Mucosa of descending colon (tissue), 3 donors: ENCODE data around the gene ELAC2. TPM values are rescaled to one million over a fixed set of nuclear protein-coding genes. Genes with fewer than 3 reads are reported as not detected.

Experiments used
- ATAC-seq: fragments of 200-7000 bp; cut with Tn5 transposase; one replicate; pipeline ENCODE4 v1.9.1; 2020; ENCODE audit warnings: mild to moderate bottlenecking, moderate library complexity
- DNase-seq, 3 donors: peaks; one replicate each; pipeline ENCODE4 v3.0.0-alpha.2; 2020
- H3K36me3 ChIP-seq: fragments of 200-600 bp; one replicate; pipeline ENCODE4 v1.8.0; 2021; ENCODE audit warnings: low read depth, mild to moderate bottlenecking
- H3K4me1 ChIP-seq: fragments of 200-600 bp; one replicate; pipeline ENCODE4 v1.8.0; 2021; ENCODE audit warnings: low read depth, mild to moderate bottlenecking
- H3K4me3 ChIP-seq: fragments of 200-600 bp; one replicate; pipeline ENCODE4 v1.8.0; 2021; ENCODE audit warnings: mild to moderate bottlenecking
- H3K9me3 ChIP-seq: fragments of 200-600 bp; one replicate; pipeline ENCODE4 v1.8.0; 2021; ENCODE audit warnings: mild to moderate bottlenecking
- intact Hi-C, 2 donors: fragments of 100-400 bp; cut with DNase I in 1 of 2; cut with micrococcal nuclease in 1 of 2; formaldehyde crosslinking; loops; one replicate each; pipeline versions ENCODE4 v1.11.0 to v1.11.1; 2022; cut with DNase I, micrococcal nuclease
- total RNA-seq, 3 donors: library from RNA; stranded (reverse); fragmentation: NEBNext Ultra II Directional in 2 of 3; extraction: Animal tissue kit (Norgen Biotek cat#: 25700) in 2 of 3; gene quantifications; one replicate each; pipeline versions ENCODE4 v1.2.1 to v1.2.4, GENCODE V29; 2021 to 2023
- TF ChIP-seq, protein P1 (sequence below): fragments of 200-600 bp; IDR thresholded peaks from one replicate; pipeline ENCODE4 v1.8.0; 2022; ENCODE audit warnings: antibody characterized with exemption, mild to moderate bottlenecking
- donor health status: DM: no; HTN: no; CAD: no; lungs with moderate emphysema.
- donor health status: DM: no; HTN: no; CAD: no.
- donor health status: DM: no; HTN: yes; CAD: no.

Gene ELAC2
- total RNA-seq, 3 donors from 2014 or later, result 46.7 to 47.1 (median 46.9) TPM

DNA sequence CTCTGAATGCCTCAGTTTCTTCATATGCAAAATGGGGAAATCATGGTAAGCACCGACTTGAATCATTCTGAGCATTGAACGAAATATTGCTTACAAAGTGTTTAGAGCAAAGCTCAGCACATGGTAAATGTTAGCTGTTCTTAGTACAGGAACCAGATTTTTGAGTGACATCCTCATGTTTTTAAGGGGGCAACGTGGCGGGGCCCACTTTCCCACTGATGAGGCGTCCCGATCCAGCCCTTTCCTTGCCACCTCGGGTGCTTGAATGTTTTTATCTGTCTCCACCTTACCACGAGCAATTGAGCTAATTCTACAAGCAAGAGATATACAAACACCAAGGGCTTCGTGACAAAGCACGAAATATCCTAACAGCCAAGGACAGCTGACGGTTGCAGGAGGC lies 49.9 kb downstream of the ELAC2 start:
- TF ChIP-seq, protein P1, sequence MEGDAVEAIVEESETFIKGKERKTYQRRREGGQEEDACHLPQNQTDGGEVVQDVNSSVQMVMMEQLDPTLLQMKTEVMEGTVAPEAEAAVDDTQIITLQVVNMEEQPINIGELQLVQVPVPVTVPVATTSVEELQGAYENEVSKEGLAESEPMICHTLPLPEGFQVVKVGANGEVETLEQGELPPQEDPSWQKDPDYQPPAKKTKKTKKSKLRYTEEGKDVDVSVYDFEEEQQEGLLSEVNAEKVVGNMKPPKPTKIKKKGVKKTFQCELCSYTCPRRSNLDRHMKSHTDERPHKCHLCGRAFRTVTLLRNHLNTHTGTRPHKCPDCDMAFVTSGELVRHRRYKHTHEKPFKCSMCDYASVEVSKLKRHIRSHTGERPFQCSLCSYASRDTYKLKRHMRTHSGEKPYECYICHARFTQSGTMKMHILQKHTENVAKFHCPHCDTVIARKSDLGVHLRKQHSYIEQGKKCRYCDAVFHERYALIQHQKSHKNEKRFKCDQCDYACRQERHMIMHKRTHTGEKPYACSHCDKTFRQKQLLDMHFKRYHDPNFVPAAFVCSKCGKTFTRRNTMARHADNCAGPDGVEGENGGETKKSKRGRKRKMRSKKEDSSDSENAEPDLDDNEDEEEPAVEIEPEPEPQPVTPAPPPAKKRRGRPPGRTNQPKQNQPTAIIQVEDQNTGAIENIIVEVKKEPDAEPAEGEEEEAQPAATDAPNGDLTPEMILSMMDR, result no peak
- DNase-seq (no peak), ATAC-seq (no peak)
- no peaks in the 10 kb centered on the region for H3K9me3 ChIP-seq
- no peaks in the 10 kb centered on the region for H3K4me1 ChIP-seq
- intact Hi-C loops, result no loop called here
- H3K36me3 ChIP-seq, result no peaks in the 10 kb centered on the region
- H3K4me3 ChIP-seq, result no peak overlapping the region

DNA sequence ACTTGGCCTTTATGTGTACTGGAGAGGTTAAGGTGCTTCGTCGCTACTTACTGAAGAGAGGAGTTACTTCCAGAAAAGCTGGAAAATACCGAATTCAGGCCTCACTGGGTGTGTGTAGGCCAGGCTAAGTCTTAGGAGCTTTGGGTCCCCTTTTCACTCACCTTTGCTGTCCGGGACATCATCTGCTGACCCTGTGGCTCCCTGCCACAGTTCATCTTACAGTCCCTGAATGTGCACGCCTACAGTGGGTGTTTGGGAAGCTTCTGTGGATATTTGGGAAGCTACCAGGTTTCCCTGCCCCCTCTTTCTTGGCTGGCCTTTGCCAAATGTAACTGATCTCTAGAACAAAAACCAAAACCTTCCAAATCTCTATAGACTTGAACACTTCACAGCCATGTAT lies 51.4 kb downstream of the ELAC2 start:
- intact Hi-C loops, result no loop called here
- DNase-seq, result no peak
- no peaks in the 10 kb centered on the region for H3K36me3 ChIP-seq
- no peak overlapping the region for H3K4me3 ChIP-seq
- no peaks in the 10 kb centered on the region for H3K4me1 ChIP-seq
- TF ChIP-seq, protein P1, result no peak
- H3K9me3 ChIP-seq, result no peaks in the 10 kb centered on the region
- no peak for ATAC-seq

DNA sequence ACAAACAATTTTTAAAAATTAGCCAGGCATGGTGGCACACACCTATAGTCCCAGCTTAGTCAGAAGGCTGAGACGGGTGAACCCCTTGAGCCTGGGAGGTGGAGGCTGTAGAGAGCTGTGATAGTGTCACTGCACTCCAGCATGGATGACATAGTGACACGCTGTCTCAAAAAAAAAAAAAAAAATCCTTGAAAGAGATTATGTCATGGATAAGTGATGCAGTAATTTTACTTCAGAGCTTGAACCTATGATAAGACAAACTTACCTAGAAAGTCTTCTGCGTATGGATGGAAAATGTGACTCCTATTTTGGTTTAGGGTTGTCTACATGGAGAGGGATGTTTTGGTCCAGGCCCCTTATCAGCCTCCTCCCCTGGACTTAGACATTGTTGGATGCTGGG lies 51.8 kb downstream of the ELAC2 start:
- Histone ChIP-seq H3K4me3 (no peak overlapping the region), H3K4me1 (no peaks in the 10 kb centered on the region), H3K36me3 (no peaks in the 10 kb centered on the region), H3K9me3 (no peaks in the 10 kb centered on the region)
- TF ChIP-seq, protein P1, result no peak
- DNase-seq (no peak), ATAC-seq (no peak)
- intact Hi-C loops, result no loop called here

DNA sequence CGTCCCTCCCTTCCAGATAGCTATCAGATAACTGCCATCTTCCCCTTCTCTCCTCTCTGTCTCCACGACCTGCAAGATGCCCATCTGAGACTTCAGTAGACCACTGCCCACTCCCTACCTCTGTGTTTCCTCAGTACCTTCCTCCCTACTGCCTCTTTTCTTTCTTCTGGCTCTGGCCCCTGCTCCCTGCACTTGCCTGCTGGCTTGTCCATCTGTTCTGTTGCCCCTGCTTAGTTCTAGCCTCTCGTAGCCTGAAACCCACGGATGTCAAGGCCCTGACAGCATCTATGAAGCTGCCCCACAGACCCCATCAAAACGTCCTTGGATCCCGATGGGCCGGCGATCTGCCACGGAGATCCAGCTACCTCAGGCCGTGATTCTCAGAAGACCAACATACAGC lies 53.0 kb downstream of the ELAC2 start:
- Histone ChIP-seq H3K36me3 (no peaks in the 10 kb centered on the region), H3K9me3 (no peaks in the 10 kb centered on the region), H3K4me3 (no peak overlapping the region), H3K4me1 (no peaks in the 10 kb centered on the region)
- DNase-seq (no peak), ATAC-seq (no peak)
- TF ChIP-seq, protein P1, result no peak
- intact Hi-C loops, result no loop called here

DNA sequence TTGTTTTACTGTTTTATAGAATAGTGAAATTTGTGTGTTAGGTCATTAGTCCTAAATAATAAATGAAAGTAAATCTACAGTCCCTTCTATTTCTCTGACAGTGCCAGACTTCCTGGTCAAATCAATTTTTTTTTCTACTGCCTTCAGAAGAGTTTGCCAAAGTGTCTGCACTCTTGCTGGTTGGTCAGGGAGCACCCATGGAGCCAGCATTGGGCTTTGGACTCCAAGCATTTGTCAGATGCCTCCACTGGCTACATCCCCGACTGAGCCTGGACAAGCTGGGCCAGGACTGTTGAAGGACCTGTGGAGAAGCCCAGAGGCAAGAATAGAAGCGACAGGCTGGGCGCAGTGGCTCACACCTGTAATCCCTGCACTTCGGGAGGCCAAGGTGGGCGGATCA lies 53.7 kb downstream of the ELAC2 start:
- H3K4me1 ChIP-seq, result no peaks in the 10 kb centered on the region
- ATAC-seq, result no peak
- TF ChIP-seq, protein P1, result no peak
- no peak overlapping the region for H3K4me3 ChIP-seq
- no peaks in the 10 kb centered on the region for H3K36me3 ChIP-seq
- H3K9me3 ChIP-seq, result no peaks in the 10 kb centered on the region
- DNase-seq, result no peak
- intact Hi-C loops, result no loop called here

DNA sequence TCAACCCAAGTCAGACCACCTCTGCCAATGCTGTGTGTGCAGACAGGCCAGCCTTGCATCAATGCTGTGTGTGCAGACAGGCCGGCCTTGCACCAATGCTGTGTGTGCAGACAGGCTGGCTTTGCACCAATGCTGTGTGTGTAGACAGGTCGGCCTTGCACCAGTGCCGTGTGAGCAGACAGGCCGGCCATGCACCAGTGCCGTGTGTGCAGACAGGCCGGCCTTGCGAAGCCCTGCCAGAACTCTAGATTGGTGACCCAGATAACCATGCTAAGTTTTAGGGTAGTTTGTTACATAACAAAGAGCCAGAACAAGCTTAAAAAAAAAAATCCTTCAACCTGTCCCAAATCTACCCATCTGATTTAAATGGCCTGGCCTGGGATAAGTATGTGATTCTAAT lies 54.3 kb downstream of the ELAC2 start:
- no peak for DNase-seq
- Histone ChIP-seq H3K4me1 (no peaks in the 10 kb centered on the region), H3K9me3 (no peaks in the 10 kb centered on the region), H3K36me3 (no peaks in the 10 kb centered on the region), H3K4me3 (no peak overlapping the region)
- TF ChIP-seq, protein P1, result no peak
- intact Hi-C loops, result no loop called here
- ATAC-seq, result no peak
